Mesothelial cell of epicardium (in vitro differentiated cells): ENCODE results near the gene NSF. TPM values are rescaled to one million over a fixed set of nuclear protein-coding genes. Genes with fewer than 3 reads are reported as not detected.
A peak's percentile ranks its signal among the peaks of the same experiment; 100 is the strongest.
"Not testable (repeated sequence)": the region's sequence is repeated elsewhere in the genome, so short reads cannot be mapped to it uniquely, and the experiment has no call there.

Experiments used
- DNase-seq, 2 experiments: peaks; one replicate each; pipeline ENCODE4 v3.0.0; 2021; ENCODE audit warnings: low spot score in 2 of 2; ENCODE audit not compliant: unreplicated experiment in 2 of 2
- H3K27ac Mint-ChIP-seq: 2 replicates; pipeline ENCODE4 v1.8.0; 2021; ENCODE audit warnings: mixed read lengths
- H3K27me3 Mint-ChIP-seq: 2 replicates; pipeline ENCODE4 v1.8.0; 2021; ENCODE audit warnings: low read depth, mixed read lengths
- H3K36me3 Mint-ChIP-seq: 2 replicates; pipeline ENCODE4 v1.8.0; 2021; ENCODE audit warnings: mixed read lengths
- H3K4me1 Mint-ChIP-seq: 2 replicates; pipeline ENCODE4 v1.8.0; 2021; ENCODE audit warnings: mixed read lengths
- H3K4me3 Mint-ChIP-seq: 2 replicates; pipeline ENCODE4 v1.8.0; 2021; ENCODE audit warnings: mild to moderate bottlenecking, moderate library complexity, mixed read lengths
- H3K9me3 Mint-ChIP-seq: 2 replicates; pipeline ENCODE4 v1.8.0; 2021; ENCODE audit warnings: mixed read lengths
- total RNA-seq: library from RNA; stranded (reverse); gene quantifications from 3 replicates; pipeline ENCODE4 v1.2.1, GENCODE V29; 2021
- TF ChIP-seq, protein P1 (sequence below): fragments of 200-600 bp; sonication (generic); IDR thresholded peaks from one replicate; pipeline ENCODE4 v1.5.0; 2021; ENCODE audit warnings: antibody characterized with exemption; ENCODE audit not compliant: unreplicated experiment

NSF gene
- total RNA-seq, 1 donor from 2014 or later: 32.8 TPM

DNA sequence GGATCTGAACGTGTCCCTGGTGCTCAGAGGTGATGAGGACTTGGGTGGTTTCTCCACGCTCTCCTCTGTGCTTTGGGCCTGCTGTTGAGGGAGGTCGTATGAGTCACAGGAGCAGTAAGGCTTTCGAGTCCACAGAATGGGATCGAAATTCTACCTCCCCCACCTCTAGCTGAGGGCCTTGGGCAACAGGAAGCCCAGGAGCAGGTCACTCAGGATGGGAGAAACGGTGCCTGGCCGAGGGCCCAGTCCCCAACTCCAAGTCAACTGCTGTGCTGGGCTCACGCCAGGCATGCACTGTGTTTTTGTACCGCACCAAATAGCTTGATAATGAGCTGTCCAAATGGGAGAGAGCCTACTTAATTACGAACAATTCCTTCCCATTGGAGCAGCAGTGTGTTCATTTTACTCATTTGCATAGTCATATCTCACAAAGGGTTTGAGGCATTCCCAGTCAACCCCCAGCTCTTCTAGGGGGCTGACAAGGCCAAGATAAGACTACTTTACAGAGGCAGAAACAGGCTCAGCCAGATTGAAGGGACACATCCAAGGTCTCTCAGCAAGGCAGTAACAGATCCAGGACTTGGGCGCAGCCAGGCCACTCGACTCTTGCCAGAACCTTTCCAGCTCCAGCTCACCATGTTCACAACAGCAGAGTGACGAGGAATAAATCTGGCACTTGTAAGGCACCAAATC is 174.4 kb downstream of the NSF start:
- TF ChIP-seq, protein P1, sequence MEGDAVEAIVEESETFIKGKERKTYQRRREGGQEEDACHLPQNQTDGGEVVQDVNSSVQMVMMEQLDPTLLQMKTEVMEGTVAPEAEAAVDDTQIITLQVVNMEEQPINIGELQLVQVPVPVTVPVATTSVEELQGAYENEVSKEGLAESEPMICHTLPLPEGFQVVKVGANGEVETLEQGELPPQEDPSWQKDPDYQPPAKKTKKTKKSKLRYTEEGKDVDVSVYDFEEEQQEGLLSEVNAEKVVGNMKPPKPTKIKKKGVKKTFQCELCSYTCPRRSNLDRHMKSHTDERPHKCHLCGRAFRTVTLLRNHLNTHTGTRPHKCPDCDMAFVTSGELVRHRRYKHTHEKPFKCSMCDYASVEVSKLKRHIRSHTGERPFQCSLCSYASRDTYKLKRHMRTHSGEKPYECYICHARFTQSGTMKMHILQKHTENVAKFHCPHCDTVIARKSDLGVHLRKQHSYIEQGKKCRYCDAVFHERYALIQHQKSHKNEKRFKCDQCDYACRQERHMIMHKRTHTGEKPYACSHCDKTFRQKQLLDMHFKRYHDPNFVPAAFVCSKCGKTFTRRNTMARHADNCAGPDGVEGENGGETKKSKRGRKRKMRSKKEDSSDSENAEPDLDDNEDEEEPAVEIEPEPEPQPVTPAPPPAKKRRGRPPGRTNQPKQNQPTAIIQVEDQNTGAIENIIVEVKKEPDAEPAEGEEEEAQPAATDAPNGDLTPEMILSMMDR: no peak
- H3K36me3 Mint-ChIP-seq: peaks cover 38% of the 10 kb centered on the region
- H3K9me3 Mint-ChIP-seq: no peaks in the 10 kb centered on the region
- H3K4me3 Mint-ChIP-seq: no peak overlapping the region
- H3K4me1 Mint-ChIP-seq: peaks cover 31% of the 10 kb centered on the region
- DNase-seq: peak in 1 of 2 experiments; percentile 36
- no peaks in the 10 kb centered on the region for H3K27me3 Mint-ChIP-seq
- H3K27ac Mint-ChIP-seq: peak overlapping the region; percentile 78

DNA sequence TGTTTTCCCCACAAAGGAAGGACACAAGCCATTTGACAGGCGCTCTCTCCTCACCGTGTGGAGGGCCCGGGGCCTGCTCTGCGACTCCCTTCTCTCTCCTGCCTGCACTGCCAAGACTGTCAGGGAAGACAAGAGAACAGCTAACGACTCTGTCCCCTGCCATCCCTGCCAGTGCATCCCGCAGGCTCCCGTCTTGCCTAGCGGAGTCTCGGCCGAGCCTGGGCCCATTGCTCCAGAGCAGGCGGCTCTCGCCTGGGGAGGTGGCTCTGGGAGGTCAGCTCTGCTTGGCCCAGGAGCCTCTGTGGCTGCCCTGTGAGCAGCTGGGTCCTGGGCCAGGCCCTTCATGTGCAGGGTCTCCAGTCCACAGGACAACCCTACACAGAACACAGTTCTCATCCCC is 175.0 kb downstream of the NSF start:
- Mint-ChIP-seq H3K4me3 (no peak overlapping the region), H3K9me3 (no peaks in the 10 kb centered on the region), H3K27ac (peak overlapping the region; percentile 72), H3K27me3 (no peaks in the 10 kb centered on the region), H3K36me3 (peaks cover 38% of the 10 kb centered on the region), H3K4me1 (peaks cover 34% of the 10 kb centered on the region)
- TF ChIP-seq, protein P1: no peak
- DNase-seq: no peak

DNA sequence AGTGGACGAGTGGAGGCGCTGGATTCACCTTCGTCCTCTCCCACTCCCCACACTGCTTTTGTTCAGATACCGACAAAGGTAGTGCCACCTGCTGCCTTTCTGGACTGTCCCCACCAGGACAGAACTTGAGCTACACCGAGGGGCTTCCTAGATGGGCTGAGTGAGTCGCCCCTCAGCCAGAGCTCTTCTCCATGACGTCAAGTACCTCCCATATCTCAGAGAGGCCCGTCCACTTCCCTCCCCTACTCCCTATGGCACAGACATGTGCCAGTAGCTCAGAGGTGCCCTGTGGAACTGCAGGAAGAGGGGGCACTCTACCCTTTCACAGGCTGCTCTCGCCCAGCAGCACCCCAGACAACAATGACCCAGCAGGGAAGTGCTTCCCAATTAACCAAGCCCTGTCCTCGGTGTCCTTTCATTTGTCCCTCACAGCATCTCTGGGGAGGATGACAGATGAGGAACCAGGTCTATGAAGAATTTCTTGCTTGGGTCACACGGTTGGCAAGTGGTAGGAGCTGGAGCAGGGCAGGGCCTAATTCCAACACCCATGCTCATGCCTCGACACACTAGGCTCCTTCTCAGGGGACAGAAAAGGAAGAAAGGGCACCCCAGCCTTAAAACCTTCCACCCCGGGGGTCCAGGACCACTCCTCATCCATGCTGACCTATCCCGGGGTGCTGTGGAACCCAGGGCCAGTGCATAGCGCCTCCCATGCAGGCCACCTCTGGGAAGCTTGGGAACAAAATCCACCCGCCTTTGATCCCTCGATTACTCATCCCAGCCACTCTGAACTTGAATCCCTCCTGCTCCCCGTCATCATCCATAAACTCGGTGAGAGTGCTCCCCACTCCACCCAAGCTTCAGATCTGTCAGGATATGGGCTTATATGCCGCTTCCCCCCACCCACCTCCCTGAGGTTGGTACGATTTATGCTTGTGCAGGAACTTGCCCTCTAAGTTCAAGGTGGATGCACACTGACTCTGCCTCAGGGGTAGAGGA is 176.3 kb downstream of the NSF start:
- H3K9me3 Mint-ChIP-seq: no peaks in the 10 kb centered on the region
- H3K27ac Mint-ChIP-seq: peak overlapping the region; percentile 14
- peaks cover 35% of the 10 kb centered on the region for H3K36me3 Mint-ChIP-seq
- DNase-seq: peak in 1 of 2 experiments; percentile 36
- no peak overlapping the region for H3K4me3 Mint-ChIP-seq
- H3K27me3 Mint-ChIP-seq: no peaks in the 10 kb centered on the region
- peaks cover 39% of the 10 kb centered on the region for H3K4me1 Mint-ChIP-seq
- TF ChIP-seq, protein P1: no peak

DNA sequence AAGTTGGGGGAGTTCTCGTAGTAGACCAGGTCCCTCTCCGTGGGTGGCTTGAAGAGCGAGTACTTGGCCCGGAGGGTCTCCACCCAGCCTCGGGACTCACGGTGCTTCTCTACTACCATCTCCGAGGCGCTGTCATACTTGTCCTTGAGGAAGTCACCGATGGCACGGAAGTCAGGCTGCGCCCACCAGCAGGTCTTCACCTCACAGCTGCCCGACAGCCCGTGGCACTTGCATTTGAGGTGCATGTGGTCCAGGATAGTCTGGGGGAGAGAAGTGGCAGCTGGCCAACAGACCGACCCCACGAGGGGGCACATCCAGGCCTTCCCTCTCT is 178.0 kb downstream of the NSF start:
- H3K27me3 Mint-ChIP-seq: no peaks in the 10 kb centered on the region
- no peak for DNase-seq
- H3K36me3 Mint-ChIP-seq: peaks cover 27% of the 10 kb centered on the region
- H3K27ac Mint-ChIP-seq: peak overlapping the region; percentile 25
- peaks cover 44% of the 10 kb centered on the region for H3K4me1 Mint-ChIP-seq
- H3K4me3 Mint-ChIP-seq: no peak overlapping the region
- TF ChIP-seq, protein P1: no peak
- no peaks in the 10 kb centered on the region for H3K9me3 Mint-ChIP-seq

DNA sequence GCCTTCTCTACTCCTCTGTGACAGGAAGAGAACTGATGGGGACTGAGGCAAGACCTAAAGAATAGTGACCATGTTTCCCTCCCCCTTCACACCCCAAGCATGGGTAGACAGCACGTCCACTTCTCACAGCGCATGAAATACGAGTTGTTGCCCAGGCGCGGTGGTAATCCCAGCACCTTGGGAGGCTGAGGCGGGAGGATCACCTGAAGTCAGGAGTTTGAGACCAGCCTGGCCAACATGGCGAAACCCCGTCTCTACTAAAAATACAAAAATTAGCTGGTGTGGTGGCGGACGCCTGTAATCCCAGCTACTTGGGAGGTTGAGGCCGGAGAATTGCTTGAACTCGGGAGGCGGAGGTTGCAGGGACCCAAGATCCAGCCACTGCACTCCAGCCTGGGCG is 178.4 kb downstream of the NSF start:
- H3K4me3 Mint-ChIP-seq, H3K27ac Mint-ChIP-seq, H3K9me3 Mint-ChIP-seq, H3K27me3 Mint-ChIP-seq: not testable (repeated sequence)
- peak in 1 of 2 experiments; percentile 34 for DNase-seq
- Mint-ChIP-seq H3K36me3 (peaks cover 24% of the 10 kb centered on the region), H3K4me1 (peaks cover 43% of the 10 kb centered on the region)
